NCI-H510A (cell line): ENCODE results near the gene NAA38.

Experiments used
- DNase-seq: peaks from one replicate; lab custom pipeline; 2025; lab: John Stamatoyannopoulos, UW

NAA38 gene

DNA sequence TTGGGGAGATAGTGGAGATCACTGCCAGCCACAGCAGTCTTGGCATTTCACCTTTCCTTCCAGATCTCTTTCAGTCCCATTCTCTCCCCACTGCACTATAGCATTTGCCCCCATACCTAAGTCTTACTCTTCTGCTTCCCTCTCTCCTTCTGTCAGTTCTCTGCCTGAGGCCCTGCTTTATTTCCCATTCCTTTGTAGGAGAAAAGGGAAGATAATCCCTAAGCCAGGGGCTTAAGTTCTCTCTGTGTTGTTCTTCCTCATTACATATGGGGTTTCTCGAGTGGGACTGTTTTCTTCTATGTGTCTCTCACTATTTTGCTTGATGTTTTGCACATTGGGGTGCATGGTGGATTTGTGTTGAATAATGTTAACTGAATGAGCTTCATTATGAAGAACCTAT is 16.9 kb downstream of the NAA38 start:
- no peak for DNase-seq

- peak; percentile 25 for DNase-seq
Observed at GRCh38 chr17:7839876-7840261, 17.5 kb downstream of the NAA38 start.

DNA sequence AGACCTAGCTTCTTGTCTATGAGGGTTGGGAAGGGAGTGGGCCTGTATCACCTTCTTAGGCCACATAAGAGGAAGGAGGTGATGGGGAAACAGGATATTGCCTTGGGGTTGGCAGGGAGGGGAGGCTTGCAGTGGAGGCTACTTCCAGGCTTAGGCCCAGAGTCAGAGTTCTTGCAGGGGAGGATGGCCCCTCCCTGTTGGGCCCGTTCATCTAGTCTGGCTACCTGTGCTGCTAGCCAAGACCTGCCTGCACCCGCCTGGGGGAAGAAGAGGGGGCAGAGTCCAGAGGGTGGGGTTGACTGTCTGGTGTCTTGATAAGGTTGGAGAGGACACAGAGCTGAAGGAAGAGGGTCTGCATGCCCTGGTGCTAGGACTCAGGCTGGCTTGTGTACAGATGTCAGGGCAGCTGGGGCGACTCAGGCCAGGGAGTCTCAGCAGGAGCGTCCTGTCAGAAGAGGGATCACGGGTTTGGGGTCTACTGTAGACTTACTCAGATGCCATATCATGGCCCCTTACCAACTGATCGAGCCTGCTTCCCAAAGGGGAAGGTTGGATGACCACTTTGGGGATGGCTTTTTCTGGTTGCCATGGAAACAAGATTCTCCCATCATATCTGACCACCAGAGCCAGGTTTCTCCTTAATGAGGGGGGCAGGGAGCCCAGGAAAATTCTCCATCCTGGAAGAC is 18.0 kb downstream of the NAA38 start:
- no peak for DNase-seq

- peak; percentile 54 for DNase-seq
Observed at GRCh38 chr17:7838090-7839075, 19.0 kb downstream of the NAA38 start.

- no peak for DNase-seq
Observed at GRCh38 chr17:7837408-7838088, 19.8 kb downstream of the NAA38 start.

- DNase-seq, result peak; percentile 98
Observed at GRCh38 chr17:7836596-7837407, 20.6 kb downstream of the NAA38 start.

DNA sequence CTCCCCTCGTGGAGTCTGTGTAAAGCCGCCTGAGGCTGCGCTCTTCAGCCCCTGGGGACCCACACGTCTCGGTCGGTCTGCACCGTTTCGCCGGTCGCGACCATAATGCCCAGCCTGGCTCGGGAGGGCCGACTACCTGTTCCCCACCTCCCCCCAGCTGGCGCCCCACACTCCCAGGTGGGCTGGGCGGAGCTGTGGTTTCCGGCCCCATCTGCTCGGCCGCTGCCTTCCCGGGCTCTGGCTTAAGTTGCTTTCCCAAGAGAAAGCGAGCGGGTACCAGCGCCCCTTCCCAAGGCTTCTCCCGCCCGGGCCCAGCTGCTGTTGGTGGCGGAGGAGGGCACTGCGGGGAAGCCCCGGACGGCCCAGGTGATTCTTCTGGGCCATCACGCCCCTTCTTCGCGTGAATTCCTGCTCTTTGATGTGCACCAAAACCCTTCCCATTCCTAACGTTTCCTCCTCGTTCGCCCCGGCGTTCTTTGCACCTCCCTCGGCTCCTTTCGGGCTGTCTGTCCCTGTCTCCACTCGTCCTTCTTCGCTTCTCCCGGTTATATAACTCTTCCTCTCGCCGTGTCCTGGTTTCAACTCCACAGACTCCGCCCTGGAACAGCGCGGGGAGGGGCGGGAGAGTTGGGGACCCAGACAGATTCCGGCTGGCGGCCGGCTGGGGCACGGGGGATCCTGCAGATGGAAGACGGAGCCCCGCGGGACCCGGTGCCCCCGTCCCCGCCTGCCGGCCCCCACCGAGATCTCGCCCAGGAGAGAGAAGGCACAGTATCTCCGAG is 21.4 kb downstream of the NAA38 start:
- peak; percentile 65 for DNase-seq

DNA sequence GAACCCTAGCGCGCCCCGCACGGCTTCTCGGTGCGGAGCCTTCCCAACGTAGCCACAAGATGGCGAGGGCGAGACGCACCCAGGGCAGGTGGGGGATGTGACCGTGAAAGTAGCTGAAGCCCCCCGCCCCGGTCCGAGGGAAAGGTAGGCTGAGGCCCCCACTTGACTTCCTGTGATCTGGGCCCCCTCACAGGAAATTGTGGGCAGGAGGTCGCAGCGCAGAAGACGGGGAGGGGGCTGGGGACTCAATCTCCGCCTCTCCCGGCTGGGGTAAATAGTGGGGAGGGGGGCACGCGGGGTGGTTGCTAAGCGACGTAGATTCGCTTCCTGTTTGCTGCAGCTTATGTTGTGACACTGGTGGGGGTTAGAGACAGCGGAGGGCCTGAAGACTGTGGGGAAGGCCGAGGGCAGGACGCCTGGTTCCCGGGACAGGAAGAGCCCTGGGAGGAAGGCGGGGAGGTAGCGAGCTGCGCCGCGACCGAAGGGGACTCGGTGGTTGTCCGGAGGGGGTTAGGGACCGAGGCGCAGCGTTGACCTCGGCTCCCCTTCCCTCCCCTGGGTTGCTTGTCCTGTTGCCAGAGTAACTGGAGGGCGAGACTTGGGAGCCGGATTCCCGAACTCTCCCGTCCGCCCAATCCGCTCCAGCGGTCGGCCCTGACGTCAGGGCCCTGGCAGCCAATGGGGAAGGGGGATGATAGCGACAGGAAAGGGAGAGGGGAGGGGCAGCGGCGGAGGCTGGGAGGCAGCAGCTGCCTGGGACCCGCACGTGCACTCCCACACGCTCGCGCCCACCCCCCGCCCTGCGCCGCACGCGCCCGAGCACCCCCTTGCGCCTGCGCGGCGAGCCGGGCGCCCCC is 22.2 kb downstream of the NAA38 start:
- DNase-seq, result peak; percentile 93

DNA sequence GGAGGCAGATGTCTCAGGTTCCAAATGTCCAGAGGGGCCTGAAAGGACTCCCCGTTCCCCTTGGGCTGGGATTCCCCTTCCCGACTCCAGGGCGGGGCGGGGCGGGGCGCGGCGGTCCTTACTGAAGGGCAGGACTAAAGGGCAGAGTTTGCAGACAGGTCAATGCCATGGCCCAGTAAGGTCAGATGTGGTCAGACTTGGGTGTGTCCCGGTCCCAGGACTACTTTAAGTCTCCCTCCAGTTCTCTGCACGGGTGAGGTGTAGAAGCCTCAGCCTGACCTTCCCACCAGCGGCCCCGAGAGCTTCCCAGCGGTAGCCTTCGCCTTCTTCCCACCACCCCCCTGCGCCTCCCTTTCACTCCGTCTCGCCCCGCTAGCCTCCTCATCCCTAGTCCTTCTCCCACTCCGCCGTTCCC is 22.8 kb downstream of the NAA38 start:
- DNase-seq, result no peak

DNA sequence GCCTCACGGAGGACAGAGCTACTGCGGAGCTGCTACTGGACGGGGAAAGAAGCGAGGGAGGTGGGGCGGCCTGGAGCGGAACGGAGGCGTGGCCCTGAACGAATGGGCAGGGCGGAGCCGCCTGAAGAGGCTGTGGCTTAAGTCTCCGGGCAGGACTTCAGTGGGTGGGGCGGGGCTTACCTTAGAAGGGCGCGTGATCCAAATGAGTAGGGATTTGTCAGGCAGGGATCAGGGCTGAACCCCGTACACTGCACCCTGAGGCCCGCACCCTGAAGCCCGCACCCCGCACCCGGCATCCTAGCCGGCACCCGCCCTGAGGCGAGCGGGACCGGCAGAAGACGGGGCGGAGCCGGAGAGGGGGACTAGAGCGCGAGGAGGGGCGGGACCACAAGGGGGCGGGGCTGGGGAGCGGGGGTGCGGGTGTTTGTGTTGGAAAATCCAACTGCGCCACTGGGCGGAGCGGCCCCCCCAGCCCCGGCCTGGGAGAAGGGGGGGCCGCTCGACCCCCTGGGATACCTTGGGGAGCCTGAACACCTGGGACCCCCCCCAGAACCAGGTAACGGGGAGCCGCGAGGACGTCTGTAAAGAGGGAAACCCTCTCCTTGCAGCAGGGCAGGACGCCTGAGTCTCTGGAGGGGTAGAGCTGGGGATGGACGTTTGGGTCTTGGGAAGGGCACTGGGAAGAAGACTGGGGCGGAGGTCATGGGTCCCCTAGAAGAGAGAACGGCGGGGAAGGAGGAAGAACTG is 23.4 kb downstream of the NAA38 start, which contains the start of gene KDM6B:
Gene KDM6B (plus strand): TSS at position 423 of the 747 bp plus-strand sequence. CDS start 11,338 bp downstream, outside the sequence.
- peak; percentile 86 for DNase-seq

- DNase-seq, result no peak
Observed at GRCh38 chr17:7833011-7833794, 24.2 kb downstream of the NAA38 start.

DNA sequence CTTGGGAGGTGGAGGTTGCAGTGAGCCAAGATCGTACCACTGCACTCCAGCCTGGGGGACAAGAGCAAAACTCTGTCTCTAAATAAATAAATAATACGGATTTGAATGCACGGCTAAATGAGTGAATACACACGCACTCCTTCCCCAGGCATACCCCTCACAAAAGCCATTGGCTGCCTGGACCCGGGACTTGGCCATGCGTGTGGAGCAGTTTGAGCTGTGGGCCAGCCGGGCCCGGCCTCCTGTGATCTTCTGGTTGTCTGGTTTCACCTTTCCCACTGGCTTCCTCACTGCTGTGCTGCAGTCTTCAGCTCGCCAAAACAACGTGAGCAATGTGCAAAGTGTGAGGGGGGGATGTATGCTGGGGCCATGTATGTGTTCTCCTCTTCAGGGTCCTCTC is 24.9 kb downstream of the NAA38 start:
- DNase-seq, result no peak

DNA sequence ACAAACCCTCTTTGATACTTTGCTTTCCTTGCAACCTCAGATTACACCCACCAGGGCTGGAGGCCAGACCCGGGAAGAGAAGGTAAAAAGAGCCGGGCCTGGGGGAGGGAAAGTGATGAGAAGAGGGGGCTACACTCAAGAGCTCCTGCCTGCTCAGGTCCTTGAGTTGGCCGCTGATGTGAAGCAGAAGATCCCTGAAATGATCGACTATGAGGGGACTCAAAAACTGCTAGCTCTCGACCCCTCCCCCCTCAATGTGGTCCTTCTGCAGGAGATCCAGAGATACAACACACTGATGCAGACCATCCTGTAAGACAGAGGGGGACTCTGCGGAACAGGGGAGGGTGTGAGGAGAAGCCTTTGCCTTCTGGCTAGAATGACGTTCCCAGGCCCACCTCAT is 26.1 kb downstream of the NAA38 start:
- DNase-seq, result no peak

GRCh38 chr17:7830616-7831015 is 26.7 kb downstream of the NAA38 start:
- no peak for DNase-seq

- DNase-seq, result peak; percentile 8
Observed at GRCh38 chr17:7825206-7825990, 32.0 kb downstream of the NAA38 start.

DNA sequence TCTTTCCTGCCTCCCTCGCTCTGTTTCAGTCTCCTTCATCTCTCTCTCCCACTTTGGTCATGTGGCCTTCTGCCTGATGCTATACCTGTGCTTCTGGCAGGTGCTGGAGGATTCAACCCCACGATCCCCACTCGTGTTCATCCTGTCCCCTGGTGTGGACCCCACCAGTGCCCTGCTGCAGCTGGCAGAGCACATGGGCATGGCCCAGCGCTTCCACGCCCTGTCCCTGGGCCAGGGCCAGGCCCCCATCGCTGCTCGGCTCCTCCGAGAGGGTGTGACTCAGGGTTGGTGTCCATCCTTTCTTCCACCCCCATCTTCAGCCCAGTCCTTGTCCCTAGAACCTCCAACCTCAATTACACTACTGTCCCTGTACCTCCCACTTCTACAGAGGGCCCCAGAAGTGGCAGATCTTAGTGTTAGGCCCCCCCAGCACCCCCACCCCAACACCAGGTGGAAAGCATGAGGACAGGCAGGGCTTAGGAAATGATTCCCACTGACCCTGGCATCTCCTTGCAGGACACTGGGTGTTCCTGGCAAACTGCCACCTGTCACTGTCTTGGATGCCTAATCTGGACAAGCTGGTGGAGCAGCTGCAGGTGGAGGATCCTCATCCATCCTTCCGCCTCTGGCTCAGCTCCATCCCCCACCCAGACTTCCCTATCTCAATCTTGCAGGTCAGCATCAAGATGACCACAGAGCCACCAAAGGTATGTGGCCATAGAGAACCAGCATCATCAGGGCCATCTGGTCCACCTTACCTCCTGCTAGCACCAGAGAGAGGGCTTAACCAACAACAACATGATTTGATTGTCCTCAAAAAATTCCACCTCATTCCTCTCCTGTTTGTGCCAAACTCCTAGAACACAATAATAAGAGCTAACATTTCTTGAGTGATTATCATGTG is 33.1 kb downstream of the NAA38 start:
- no peak for DNase-seq
